ENCODE results near the gene HMCN2.
"Not testable (repeated sequence)": the region's sequence is repeated elsewhere in the genome, so short reads cannot be mapped to it uniquely, and the experiment has no call there.

The HMCN2 gene

GRCh38 chr9:130431536-130432303 lies 166.2 kb downstream of the HMCN2 start:
- no peak for DNase-seq (ENCODE audit: low read depth, low spot score)

DNA sequence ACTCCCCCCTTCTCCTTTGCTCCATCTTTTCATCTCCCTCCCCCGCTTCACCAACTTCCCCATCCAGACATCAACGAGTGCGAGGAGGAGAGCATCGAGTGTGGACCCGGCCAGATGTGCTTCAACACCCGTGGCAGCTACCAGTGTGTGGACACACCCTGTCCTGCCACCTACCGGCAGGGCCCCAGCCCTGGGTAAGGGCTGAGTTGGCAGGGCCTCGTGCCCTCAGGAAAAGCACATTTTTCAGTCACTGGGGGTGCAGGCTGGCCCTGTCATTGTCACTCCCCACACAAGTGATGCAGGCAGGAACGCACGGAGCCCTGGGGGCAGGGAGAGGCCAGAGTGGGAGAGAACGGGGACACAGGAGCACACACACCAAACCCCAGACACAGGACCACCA lies 166.8 kb downstream of the HMCN2 start:
- DNase-seq (ENCODE audit: low read depth, low spot score), result no peak

DNA sequence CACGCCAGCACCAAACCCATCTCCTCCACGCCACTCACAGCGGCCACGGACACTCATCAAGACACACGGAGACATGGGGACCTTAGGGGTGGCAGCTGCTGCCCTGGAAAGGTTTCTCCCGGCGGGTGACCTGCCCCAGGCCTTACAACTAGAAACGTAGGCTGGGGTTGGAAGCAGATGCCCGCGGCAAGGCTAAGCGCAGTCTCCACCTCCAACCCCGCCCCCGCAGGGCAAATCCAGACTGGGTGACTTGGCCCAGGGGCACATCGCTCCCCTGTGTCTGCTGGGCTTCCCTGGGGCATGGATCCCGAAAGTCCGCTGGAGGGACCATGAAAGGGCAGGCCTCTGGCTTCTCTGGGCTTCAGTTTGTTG lies 167.2 kb downstream of the HMCN2 start:
- DNase-seq (ENCODE audit: low read depth, low spot score), result no peak

GRCh38 chr9:130433168-130433946 lies 167.8 kb downstream of the HMCN2 start:
- peak; percentile 11 for DNase-seq (ENCODE audit: low read depth, low spot score)

DNA sequence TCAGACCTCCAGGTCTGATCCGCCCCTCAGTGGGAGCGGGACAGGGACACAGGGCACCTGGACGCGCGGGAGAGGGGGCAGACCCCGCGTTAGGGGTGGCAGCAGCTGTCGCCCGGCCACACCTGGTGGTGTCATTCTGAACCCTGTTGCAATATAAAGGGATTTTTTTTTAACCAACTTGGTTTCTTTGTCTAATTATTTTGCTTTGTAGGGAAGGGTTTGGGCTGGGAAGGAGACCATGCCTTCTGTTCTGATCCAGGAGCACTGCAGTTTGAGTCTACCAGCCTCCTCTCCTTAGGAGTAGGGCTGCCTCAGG lies 168.3 kb downstream of the HMCN2 start:
- DNase-seq (ENCODE audit: low read depth, low spot score), result no peak

GRCh38 chr9:130434656-130435055 lies 169.1 kb downstream of the HMCN2 start:
- not testable (repeated sequence) for DNase-seq (ENCODE audit: low read depth, low spot score)

DNA sequence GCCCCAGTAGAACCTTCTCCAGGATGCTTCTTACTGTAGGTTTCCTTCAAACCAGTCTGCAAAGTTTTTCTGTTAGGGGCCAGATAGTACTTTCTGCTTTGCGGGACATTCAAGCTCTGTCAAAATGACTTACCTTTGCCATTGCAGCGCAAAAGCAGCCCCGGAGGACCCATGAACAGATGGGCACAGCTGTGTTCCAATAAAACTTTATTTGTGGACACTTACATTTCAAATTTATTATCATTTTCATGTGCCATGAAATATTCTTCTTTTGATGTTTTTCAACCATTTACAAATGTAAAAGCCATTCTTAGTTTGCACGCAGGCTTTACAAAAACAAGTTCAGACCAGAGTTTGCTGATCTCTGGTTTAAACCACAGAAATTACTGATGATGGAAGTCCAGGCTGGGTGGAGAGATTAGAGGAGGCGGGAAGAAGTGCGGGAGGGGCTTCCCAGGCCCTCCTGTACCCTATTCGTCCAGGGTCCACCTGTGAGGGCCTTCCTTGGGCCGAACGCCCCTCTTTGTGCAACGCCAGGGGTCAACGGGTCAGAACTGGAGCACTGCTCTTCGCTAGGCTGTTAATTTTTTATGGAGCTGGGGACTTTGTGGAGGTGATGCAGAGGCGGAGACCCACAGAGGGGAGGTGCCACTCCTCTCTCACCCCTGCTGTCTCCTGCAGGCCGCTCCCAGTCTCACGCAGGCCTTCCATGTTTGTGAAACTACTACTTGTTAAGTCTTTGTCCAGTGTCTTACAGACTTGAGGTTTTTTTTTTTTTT lies 171.6 kb downstream of the HMCN2 start:
- no peak for DNase-seq (ENCODE audit: low read depth, low spot score)

- DNase-seq (ENCODE audit: low read depth, low spot score), result no peak
Observed at GRCh38 chr9:130438382-130438981, 172.9 kb downstream of the HMCN2 start.

- DNase-seq (ENCODE audit: low read depth, low spot score), result no peak
Observed at GRCh38 chr9:130441031-130441430, 175.5 kb downstream of the HMCN2 start.

DNA sequence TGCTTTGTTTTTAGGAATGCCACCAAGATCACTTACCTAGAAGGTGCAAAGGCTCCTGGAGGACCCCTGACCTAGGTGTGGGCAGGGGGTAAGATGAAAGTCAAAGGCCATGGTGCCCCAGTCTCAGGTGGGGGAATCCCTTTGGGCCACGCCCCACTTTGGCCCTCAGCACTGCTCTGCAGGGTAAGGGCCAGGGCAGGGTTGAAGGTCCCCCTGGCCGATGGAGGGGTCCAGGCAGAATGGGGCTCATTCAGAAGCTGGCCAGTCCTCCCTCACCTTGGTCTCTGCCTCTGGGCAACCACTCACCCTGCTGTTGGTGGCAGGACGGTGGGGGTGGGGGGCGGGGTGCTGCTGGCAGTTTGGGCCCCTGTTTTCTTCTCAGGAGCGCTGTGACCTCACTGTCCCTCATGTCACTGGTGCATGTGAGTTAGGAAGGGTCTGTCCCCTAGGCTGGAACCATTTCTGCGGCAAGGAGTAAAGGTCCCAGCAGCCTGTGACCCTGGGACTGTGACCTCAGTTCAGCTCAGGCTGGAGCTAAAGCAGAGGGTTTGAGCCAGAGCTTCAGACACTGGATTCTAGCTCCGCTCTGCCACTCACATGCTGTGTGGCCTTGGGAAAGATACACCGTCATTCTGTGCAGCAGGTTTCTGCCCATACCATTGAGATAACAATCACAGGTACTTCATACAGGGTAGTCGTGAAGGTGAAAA lies 177.3 kb downstream of the HMCN2 start:
- no peak for DNase-seq (ENCODE audit: low read depth, low spot score)

DNA sequence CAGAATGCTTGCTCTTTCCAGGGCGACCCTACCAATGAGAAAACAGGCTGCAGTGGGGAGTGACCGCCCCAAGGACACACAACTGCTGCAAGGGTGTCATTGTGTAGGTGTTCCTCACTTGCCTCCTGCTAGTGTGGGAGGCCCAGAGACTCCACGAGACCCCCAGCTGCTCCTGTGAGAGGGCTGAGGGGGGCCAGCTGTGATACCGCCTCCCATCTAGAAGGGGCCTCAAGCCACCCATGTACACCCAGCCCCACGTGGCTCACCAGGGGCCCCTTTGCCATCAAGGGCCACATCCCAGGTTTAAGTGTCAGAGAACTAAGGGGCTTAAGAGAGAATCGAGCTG lies 177.9 kb downstream of the HMCN2 start:
- no peak for DNase-seq (ENCODE audit: low read depth, low spot score)

DNA sequence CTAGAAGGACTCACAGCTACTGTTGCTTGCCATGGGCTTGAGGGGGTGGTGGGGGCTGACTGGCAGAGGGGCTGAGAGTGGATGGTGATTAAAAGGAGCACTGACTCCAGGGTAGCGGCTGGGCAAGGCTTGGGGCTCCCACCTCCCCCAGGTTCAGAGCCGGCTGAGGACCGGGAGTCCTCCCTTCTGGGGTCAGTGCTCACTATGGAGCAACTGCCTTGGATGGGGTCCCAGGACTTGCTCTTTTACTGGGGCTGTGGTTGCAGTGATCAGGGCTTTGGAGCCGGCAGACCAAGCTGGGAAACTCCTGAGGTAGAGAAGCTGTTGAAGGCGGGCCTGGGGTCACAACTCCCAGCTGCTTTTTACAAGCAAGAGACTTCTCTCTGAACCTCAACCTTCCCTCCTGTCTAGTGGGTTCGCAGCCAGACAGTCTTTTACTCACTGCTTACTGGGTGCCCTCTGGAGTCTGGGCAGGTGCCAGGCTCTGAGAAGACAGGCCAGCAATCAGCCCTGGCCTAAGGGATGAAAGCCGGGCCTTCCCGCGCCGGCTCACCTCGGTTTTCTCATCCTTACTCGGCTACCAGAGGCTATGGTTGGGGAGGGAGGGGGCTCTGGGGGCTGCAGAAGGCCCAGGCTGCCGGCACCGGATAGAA lies 178.4 kb downstream of the HMCN2 start:
- DNase-seq (ENCODE audit: low read depth, low spot score), result no peak

DNA sequence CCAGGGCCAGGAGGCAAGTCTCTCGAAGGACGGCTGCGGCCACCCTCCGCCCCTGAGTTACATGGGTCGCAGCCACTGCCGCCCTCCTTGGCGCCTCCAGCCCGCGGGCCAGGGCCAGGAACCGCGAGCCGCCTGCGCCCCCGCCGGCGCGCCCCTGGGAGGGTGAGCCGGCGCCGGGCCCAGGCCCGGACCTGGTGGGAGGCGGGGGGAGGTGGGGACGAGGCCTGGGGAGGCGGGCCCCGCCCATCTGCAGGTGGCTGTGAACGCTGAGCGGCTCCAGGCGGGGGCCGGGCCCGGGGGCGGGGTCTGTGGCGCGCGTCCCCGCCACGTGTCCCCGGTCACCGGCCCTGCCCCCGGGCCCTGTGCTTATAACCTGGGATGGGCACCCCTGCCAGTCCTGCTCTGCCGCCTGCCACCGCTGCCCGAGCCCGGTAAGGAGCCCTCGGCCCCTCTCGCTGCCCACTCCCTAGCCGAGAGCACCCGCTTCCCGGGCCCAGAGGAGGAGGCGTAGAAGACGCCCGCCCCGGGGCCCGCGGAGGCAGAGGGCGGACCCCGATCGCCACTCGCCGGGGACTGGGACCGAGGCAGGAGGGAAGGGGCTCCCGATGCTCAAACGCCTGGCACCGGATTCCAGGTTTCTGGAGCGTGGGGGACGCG lies 179.1 kb downstream of the HMCN2 start, which contains the start of gene ASS1:
Gene ASS1, plus strand, starts transcription at position 397 of the 657 bp plus-strand sequence. CDS start 7,268 bp downstream, outside the sequence.
- DNase-seq (ENCODE audit: low read depth, low spot score), result peak; percentile 14

DNA sequence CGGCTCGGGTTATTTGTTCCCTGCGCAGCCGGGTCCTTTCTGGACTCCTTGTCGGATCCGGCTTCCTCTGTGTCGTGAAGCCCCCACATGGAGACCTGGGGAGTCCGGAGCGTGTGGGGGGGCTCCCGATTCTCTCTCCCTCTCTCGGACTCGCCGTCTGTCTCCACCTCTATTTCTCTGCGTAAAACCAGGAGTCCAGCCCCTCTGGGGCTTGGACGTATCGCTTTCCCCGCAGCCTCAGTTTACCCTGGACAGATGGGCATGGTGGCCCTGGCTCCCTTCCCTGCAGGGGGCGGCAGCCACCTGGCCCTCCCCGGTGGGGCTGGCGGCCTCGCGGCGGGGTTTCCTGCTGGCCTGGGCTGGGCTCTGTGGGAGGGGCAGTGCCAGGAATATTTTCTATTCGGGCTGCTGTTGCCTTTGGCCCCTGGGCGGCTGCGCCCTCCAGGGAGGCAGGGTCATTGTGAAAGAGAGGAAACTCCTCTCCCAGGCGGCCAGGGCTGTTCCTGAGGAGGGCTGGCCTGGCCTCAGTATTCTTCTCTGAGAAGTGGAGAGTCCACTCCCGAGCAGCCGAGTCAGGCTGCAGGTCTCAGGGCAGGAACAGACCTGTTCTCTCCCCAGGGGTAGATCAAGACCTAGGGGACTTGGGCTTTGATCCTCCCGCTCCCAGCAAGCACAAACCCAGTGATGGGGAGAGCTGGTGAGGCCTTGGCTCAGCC lies 179.9 kb downstream of the HMCN2 start:
- no peak for DNase-seq (ENCODE audit: low read depth, low spot score)

GRCh38 chr9:130446101-130446861 lies 180.7 kb downstream of the HMCN2 start:
- no peak for DNase-seq (ENCODE audit: low read depth, low spot score)

DNA sequence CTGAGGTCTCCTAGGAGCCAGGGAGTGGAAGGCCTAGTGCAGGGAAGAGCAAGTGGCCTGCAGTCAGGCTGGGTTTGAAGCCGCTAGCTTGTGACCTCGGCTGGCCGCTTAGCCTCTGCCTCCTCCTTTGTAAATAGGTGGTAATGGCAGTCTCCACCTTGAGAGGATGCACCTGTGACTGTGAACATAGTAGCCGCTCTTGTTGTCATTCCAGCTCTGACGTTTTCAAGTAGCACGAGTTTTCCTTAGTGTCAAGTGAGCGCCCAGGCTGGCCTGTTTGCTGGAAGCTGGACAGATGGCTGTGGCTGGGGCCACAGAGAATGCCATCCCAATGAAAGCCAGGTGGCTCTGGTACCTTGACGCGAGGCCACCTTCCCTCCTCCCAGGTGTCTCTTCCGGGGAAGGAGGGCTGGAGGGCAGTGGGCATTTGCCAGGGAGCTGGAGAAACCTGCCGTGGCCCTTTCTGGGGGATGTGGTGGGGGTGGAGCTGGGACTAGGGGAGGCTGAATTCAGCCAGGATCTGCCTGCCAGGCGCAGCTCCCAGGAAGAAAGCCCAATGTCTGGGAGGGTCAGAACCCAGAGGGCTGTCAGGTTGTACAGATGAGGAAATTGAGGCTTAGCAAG lies 181.7 kb downstream of the HMCN2 start:
- DNase-seq (ENCODE audit: low read depth, low spot score), result no peak

DNA sequence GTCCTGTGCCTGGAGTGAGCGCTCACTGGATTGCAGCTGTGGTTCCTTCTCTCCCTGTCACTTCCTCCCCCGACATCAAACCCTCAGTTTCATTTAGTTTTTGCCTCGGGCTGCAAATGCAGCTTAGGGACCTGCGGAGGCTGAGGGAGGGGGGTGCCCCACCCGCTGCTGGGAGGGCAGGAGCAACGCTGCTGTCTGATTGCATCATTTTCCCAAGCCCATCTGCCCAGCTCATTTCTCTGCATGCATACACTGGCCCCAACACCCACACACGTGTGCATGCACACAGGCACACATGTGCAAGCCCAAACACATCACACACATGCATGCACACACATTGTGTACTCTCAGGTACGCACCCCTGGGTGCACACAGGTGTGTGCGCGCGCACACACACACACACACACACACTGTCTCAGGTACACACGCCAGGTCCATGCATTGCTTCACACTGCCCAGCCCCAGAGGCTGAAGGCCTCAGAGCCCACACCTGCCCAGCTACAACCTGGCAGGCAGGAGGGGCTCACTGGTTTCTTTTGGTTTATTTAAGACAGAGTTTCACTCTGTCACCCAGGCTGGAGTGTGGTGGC lies 182.6 kb downstream of the HMCN2 start:
- DNase-seq (ENCODE audit: low read depth, low spot score), result no peak

All from activated naive CD8-positive, alpha-beta T cell treated with anti-CD3 and anti-CD28 coated beads, Interleukin-2, amount 50 U/mL, for 16 hours (primary cell).